ENCODE data around the gene MRTO4.
"Not testable (repeated sequence)": the region's sequence is repeated elsewhere in the genome, so short reads cannot be mapped to it uniquely, and the experiment has no call there.

MRTO4 gene

GRCh38 chr1:19229229-19229628 lies 22.4 kb upstream of the MRTO4 start:
- no peak for DNase-seq

DNA sequence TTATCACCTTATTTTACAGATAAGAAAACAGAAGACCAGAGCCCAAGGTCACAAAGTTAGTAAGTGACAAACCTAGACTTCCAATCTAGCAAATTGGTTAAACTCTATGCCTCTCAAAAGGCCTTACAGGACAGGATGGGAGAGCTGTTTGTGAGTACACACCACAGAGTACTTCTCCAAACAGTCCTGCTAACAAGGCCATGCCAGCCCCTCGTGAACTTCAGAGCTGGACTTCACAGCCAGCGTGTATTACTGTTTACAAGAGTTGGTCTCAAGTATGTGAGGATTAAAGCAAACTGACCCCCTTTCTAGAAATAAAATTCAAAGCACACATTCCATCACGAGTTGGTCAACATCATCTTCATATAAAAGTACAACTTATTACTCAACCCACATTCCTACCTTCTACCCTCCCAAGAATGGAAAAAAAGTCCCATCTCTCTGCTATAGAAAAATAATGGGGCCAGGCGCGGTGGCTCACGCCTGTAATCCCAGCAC lies 21.7 kb upstream of the MRTO4 start:
- no peak for DNase-seq

- not testable (repeated sequence) for DNase-seq
Observed at GRCh38 chr1:19231736-19232523, 19.7 kb upstream of the MRTO4 start.

- no peak for DNase-seq
Observed at GRCh38 chr1:19232524-19232846, 19.1 kb upstream of the MRTO4 start.

DNA sequence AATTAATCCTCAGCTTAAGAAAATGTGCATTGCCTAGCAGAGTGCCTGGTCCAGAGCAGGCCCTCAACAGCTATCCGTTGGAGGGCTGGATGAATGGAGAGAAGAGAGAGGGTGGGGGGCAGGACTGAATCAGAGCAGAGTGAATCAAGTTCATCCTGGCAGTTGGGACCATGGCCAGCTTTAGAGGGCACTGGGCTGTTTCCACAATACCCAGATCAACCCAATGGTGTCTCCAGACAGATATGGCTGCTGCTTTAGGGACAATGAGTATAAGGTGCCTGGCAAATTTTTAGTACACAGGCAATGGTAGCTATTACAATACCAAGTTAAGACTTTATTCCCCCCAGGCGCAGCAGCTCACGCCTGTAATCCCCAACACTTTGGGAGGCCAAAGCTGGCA lies 17.4 kb upstream of the MRTO4 start:
- no peak for DNase-seq

GRCh38 chr1:19239876-19240275 lies 11.7 kb upstream of the MRTO4 start:
- DNase-seq: no peak

DNA sequence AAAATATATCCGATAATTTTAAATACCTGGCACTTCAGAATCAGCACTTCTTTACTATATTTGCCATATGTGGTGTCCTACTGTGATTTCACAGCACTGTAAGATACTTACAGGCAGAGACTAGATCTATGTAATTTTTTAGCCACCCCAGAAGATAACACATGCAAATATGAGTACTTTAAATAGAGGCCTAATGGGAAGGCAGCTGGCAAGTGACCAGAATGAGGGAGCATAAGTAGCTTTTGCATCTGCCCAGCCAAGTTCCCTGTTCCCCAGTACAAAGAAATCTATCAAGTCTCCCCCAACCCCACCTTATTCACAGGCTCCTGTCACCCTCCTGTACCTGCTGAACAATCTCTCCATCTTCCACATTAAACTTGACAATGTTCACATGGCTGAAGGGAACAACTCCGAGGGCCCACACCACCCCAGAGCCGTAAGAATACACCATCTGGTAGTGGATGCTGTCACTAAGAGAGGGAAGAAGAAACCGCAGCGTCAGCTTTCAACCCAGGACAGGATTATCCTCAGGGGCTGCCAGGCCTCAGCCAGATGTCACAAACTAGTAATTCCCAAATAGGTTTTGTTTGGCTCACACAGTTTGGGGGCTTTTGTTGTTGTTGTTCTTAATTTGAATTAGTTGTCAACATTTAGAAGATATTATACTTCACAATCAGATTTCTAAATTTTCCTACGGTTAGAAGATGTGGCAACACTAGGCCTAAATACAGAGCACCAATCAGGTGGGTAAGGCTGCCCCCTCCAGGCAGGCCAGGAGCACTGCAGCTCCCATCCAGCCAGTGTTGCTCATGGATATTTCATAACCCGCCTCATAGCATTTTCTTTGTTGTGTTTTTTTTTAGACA lies 10.7 kb upstream of the MRTO4 start:
- peak; percentile 76 for DNase-seq

- DNase-seq: no peak
Observed at GRCh38 chr1:19250629-19251304, 838 bp upstream of the MRTO4 start.

GRCh38 chr1:19254416-19254815 lies 2.8 kb downstream of the MRTO4 start:
- DNase-seq: no peak

DNA sequence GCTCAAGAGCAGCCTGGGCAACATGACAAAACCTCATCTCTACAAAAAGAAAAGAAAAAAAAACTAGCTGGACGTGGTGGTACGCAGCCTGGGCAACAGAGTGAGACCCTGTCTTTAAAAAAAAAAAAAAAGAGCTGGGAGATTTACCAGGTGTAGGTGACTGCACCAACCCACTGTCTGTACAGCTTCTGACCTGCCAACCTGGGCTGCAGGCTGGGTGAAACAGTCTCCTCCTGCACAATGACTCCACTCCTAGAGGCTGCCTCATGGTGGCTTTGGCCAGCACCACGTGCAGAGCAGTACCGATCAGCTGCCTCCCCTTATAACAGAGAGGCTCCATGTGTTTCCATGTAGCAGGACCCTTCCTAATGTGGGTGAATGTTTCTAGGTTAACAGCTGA lies 3.7 kb downstream of the MRTO4 start:
- no peak for DNase-seq

DNA sequence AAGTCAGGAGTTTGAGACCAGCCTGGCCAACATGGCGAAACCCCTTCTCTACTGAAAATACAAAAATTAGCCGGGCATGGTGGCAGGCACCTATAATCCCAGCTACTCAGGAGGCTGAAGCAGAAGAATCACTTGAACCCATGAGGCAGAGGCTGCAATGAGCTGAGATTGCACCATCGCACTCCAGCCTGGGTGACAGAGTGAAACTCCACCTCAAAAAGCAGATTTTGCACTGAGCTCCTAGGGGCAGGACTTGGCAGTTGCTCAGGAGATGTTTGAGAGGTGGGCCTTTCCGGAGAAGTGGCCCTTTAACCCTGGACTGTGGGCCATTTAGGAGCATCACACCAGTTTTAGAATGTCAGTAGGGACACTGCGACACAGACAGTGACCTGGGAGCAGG lies 4.7 kb downstream of the MRTO4 start:
- not testable (repeated sequence) for DNase-seq

GRCh38 chr1:19257178-19257914 lies 5.7 kb downstream of the MRTO4 start:
- no peak for DNase-seq

- DNase-seq: no peak
Observed at GRCh38 chr1:19258353-19258752, 6.7 kb downstream of the MRTO4 start.

DNA sequence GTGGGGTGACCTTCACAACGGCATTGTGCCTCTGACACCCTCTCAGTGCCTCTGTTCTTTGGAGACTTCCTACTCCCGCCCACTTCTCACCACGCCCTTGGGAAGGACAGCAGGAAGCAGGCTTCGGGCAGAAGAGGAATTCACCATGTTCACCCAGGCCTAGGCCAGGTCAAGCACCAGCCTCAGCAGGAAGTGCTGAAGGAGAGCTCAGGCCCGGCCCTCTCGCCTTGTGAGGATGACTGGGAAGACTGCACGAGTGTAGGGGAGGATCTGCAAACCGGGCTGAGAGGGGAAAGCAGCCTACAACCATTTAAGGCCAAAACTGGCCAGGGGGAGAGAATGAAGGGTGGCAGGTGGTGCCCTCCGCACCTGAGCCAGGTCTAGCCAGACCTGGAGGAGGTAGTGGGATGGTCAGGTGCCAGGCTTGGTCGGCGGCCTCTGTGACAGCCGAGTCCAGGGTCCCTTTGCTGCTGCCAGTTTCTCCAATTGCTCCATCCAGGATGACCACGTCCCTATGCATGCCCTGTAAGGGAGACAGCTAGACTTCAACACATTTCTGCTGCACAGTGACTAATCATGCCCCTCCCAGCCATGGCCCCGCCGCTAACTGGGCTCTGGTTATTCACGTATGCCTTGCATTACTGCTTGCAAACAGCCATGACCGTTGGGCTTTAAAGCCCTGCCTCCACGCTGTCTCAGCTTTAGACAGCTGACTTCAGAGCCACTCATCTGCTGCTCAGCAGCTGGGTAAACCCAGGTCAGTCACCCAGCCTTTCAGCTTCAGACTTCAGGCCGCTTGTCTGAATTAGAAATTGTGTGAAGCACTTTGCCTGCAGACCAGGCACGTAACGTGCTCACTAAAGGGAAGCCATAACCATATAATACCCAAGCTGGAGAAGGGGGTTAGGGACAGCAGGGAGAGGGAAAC lies 8.9 kb downstream of the MRTO4 start:
- no peak for DNase-seq

DNA sequence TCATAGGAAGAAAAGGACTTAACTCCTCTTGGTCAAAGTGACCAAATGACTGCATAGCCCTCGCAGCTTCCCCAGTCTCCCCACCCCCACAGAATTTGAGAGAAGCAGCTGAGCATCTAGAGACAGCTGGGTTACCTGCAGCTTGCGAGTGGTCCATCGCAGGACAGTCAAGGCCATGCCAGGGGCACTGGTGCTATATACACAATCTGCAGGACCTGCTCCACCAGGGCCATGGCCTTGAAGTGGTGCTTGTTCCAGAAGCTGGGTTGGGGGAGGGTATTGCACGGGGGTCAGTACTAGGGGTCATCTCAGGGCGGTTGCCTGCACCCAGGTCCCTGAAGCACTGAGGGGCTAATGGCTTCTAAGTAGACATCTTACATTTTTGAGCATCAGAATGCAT lies 10.4 kb downstream of the MRTO4 start:
- no peak for DNase-seq

DNA sequence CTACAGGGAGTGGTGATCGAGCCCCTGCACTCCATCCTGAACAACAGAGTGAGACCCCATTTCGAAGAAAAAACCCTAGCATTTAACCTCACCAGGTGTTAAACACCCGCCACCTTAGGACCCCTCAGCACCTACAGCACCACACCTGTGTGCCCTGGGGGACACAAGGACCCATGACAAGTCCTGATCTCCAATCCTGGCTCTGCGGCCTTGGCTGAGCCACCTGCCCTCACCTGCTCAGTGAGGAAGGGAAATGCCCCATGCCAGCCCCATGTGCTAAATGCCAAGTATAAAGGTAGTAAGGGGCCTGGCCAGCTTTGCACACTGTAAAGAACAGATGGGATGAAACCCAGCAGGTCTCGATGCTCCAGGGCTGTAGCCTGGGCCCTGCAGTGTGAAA lies 11.1 kb downstream of the MRTO4 start:
- DNase-seq: no peak

DNA sequence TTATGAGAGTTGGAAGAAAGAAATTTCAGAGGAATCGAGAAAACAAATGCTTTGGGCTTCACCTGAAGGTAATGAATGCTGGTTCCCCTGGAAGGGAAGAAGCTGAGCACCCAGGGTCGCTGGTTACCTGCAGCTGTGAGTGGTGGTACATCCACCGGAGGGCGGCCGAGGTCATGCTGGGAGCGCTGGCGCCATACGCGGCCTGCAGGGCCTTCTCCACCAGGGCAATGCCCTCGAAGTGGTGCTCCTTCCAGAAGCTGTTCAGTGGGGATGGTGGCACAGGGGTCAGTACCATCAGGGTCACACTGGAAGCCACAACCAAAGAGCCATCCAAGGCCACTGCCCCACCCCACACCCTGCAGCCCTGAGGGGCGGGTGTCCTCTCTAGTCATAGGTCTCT lies 16.8 kb downstream of the MRTO4 start:
- no peak for DNase-seq

DNA sequence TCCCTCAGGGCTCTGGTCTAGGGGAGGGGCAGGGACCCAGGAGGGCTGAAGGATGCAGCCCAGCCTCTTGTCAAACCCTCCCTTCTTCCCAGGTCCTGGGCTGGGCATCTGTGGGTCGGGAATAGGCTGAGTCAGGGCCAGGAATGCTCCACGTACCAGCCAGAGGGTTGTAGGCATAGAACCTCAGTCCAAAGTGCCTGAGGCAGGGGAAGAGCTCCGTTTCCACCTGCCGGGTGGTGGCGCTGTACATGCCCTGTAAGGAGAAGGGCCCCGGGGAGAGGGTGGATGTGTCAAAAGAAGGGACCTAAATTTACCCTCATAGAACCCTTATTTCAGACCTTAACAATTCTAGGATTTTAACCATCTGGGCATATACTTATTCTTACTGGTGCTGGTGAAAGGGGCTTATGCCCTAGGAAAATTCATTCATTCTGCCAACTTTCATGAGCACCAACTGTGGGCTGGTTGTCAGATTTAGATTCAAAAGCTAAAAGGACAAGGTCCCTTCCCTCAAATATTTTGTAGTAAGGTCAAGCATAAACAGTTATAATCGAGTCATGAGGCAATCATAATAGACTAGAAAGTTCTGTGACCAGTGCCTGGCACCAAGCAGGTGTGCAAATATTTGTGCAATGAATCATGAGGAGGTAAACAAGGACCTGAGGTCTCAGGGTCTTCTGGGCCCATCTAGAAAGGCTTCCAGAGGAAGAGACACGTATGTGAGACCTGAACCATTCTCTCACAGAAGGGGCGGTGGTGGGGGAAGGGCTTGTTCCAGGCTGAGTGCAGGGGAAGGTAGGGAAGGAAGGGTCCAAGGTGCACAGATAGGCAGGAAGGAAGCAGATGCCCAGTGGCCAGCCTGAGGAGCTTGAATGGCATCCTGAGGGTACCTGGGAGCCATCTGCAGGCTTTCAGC lies 18.1 kb downstream of the MRTO4 start:
- not testable (repeated sequence) for DNase-seq

GRCh38 chr1:19270343-19270730 lies 18.7 kb downstream of the MRTO4 start:
- not testable (repeated sequence) for DNase-seq

- DNase-seq: no peak
Observed at GRCh38 chr1:19272064-19272463, 20.5 kb downstream of the MRTO4 start.

Data from activated T-cell treated with anti-CD3 and anti-CD28 coated beads, Interleukin-2, amount 50 U/mL, for 1 hour (primary cell).